HG03045 (cell line): ENCODE measurements around the gene PTPRN2.

Experiments used
- ATAC-seq: cut with Tn5 transposase; IDR thresholded peaks from one replicate; pipeline ENCODE4 v1.9.1; 2021; ENCODE audit warnings: mild to moderate bottlenecking, moderate library complexity; ENCODE audit not compliant: unreplicated experiment

The PTPRN2 gene

GRCh38 chr7:158000160-158000559, 587.5 kb downstream of the PTPRN2 start:
- no peak for ATAC-seq

- ATAC-seq, result no peak
These were observed 588.6 kb downstream of the PTPRN2 start for GRCh38 chr7:157998884-157999552.

- ATAC-seq, result no peak
These were observed 590.2 kb downstream of the PTPRN2 start for GRCh38 chr7:157997471-157997870.

- ATAC-seq, result no peak
These were observed 590.6 kb downstream of the PTPRN2 start for GRCh38 chr7:157997080-157997440.

GRCh38 chr7:157996359-157997079, 591.1 kb downstream of the PTPRN2 start:
- no peak for ATAC-seq

GRCh38 chr7:157995815-157996214, 591.8 kb downstream of the PTPRN2 start:
- no peak for ATAC-seq

GRCh38 chr7:157994319-157994718, 593.3 kb downstream of the PTPRN2 start:
- no peak for ATAC-seq

- ATAC-seq, result no peak
These were observed 594.1 kb downstream of the PTPRN2 start for GRCh38 chr7:157993406-157994105.

- no peak for ATAC-seq
These were observed 595.0 kb downstream of the PTPRN2 start for GRCh38 chr7:157992511-157993160.

- no peak for ATAC-seq
These were observed 595.9 kb downstream of the PTPRN2 start for GRCh38 chr7:157991761-157992160.

GRCh38 chr7:157991351-157991750, 596.3 kb downstream of the PTPRN2 start:
- ATAC-seq, result no peak

- ATAC-seq, result no peak
These were observed 596.8 kb downstream of the PTPRN2 start for GRCh38 chr7:157990881-157991250.

GRCh38 chr7:157990226-157990880, 597.3 kb downstream of the PTPRN2 start:
- no peak for ATAC-seq

- ATAC-seq, result no peak
These were observed 598.0 kb downstream of the PTPRN2 start for GRCh38 chr7:157989589-157989988.

GRCh38 chr7:157987906-157988305, 599.7 kb downstream of the PTPRN2 start:
- no peak for ATAC-seq

GRCh38 chr7:157986051-157986450, 601.6 kb downstream of the PTPRN2 start:
- no peak for ATAC-seq

- no peak for ATAC-seq
These were observed 602.0 kb downstream of the PTPRN2 start for GRCh38 chr7:157985636-157986035.

- ATAC-seq, result no peak
These were observed 603.0 kb downstream of the PTPRN2 start for GRCh38 chr7:157984423-157985163.

- ATAC-seq, result no peak
These were observed 603.9 kb downstream of the PTPRN2 start for GRCh38 chr7:157983502-157984422.
